SK-N-MC (cell line): ENCODE measurements around the gene AKR1C3.

Source experiments
- EZH2 ChIP-seq: fragments of 200-600 bp; sonication (generic); IDR thresholded peaks from one replicate; pipeline ENCODE4 v1.6.1; 2017; ENCODE audit warnings: antibody characterized with exemption
- POLR2AphosphoS5 ChIP-seq: IDR thresholded peaks from 2 replicates; pipeline ENCODE4 v1.6.1; 2012; ENCODE audit warnings: mild to moderate bottlenecking, low read depth, low read length, borderline replicate concordance

GRCh38 chr10:5081091-5081490 is 13.1 kb upstream of the AKR1C3 start:
- TF ChIP-seq EZH2, result no peak
- no peak for TF ChIP-seq POLR2AphosphoS5
